ENCODE data around the gene ADNP.

- TF ChIP-seq CTCF (optimal IDR thresholded peaks at IDR 0.05 in 1 of 3, IDR thresholded peaks at IDR 0.05 in 1 of 3, conservative IDR thresholded peaks at IDR 0.05 in 1 of 3; ENCODE audit: extremely low read depth in 1 of 3, insufficient read depth in 2 of 3, low read length in 3 of 3) (no peak), EZH2 (IDR thresholded peaks at IDR 0.05; ENCODE audit: low read length) (no peak)
Observed at GRCh38 chr20:50969912-50970311, 38.7 kb upstream of the ADNP start.
